Ishikawa (cell line): ENCODE measurements around the gene RALGPS1.

ENCODE experiments used
- CEBPB ChIP-seq: IDR thresholded peaks from 2 replicates; pipeline ENCODE4 v1.6.1; 2012
- CREB1 ChIP-seq: IDR thresholded peaks from 2 replicates; pipeline ENCODE4 v1.6.1; 2012; ENCODE audit warnings: low read depth
- EGR1 ChIP-seq: IDR thresholded peaks from 2 replicates; pipeline ENCODE4 v1.6.1; 2012
- EP300 ChIP-seq: IDR thresholded peaks from 2 replicates; pipeline ENCODE4 v1.6.1; 2012; ENCODE audit warnings: borderline replicate concordance
- MAX ChIP-seq: IDR thresholded peaks from 2 replicates; pipeline ENCODE4 v1.6.1; 2012
- RAD21 ChIP-seq: IDR thresholded peaks from 2 replicates; pipeline ENCODE4 v1.6.1; 2012; ENCODE audit warnings: low read depth
- TAF1 ChIP-seq: IDR thresholded peaks from 2 replicates; pipeline ENCODE4 v1.6.1; 2012; ENCODE audit warnings: low read depth, mild to moderate bottlenecking
- TCF12 ChIP-seq: IDR thresholded peaks from 2 replicates; pipeline ENCODE4 v1.6.1; 2012; ENCODE audit warnings: low read depth
- TEAD4 ChIP-seq: IDR thresholded peaks from 2 replicates; pipeline ENCODE4 v1.6.1; 2012
- YY1 ChIP-seq: IDR thresholded peaks from 2 replicates; pipeline ENCODE4 v1.6.1; 2012; ENCODE audit warnings: low read depth
- ZBTB7A ChIP-seq: IDR thresholded peaks from 2 replicates; pipeline ENCODE4 v1.6.1; 2012; ENCODE audit warnings: low read depth
- TF ChIP-seq, protein P1 (sequence below): IDR thresholded peaks from 2 replicates; pipeline ENCODE4 v1.6.1; 2012
- TF ChIP-seq, protein P2 (sequence below): IDR thresholded peaks from 2 replicates; pipeline ENCODE4 v1.6.1; 2012; ENCODE audit warnings: low read depth, mild to moderate bottlenecking

- TF ChIP-seq TAF1 (no peak), MAX (no peak), EGR1 (no peak), TCF12 (no peak), YY1 (no peak), ZBTB7A (no peak), EP300 (no peak), RAD21 (no peak), CREB1 (no peak), CEBPB (no peak), TEAD4 (no peak)
- TF ChIP-seq, protein P1, sequence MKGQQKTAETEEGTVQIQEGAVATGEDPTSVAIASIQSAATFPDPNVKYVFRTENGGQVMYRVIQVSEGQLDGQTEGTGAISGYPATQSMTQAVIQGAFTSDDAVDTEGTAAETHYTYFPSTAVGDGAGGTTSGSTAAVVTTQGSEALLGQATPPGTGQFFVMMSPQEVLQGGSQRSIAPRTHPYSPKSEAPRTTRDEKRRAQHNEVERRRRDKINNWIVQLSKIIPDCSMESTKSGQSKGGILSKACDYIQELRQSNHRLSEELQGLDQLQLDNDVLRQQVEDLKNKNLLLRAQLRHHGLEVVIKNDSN = no peak
- TF ChIP-seq, protein P2, sequence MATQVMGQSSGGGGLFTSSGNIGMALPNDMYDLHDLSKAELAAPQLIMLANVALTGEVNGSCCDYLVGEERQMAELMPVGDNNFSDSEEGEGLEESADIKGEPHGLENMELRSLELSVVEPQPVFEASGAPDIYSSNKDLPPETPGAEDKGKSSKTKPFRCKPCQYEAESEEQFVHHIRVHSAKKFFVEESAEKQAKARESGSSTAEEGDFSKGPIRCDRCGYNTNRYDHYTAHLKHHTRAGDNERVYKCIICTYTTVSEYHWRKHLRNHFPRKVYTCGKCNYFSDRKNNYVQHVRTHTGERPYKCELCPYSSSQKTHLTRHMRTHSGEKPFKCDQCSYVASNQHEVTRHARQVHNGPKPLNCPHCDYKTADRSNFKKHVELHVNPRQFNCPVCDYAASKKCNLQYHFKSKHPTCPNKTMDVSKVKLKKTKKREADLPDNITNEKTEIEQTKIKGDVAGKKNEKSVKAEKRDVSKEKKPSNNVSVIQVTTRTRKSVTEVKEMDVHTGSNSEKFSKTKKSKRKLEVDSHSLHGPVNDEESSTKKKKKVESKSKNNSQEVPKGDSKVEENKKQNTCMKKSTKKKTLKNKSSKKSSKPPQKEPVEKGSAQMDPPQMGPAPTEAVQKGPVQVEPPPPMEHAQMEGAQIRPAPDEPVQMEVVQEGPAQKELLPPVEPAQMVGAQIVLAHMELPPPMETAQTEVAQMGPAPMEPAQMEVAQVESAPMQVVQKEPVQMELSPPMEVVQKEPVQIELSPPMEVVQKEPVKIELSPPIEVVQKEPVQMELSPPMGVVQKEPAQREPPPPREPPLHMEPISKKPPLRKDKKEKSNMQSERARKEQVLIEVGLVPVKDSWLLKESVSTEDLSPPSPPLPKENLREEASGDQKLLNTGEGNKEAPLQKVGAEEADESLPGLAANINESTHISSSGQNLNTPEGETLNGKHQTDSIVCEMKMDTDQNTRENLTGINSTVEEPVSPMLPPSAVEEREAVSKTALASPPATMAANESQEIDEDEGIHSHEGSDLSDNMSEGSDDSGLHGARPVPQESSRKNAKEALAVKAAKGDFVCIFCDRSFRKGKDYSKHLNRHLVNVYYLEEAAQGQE = no peak
These were observed 101.4 kb downstream of the RALGPS1 start for GRCh38 chr9:127015921-127016512.
